GM23338 (cell line): ENCODE data around the gene KIR2DL1. TPM values are rescaled to one million over a fixed set of nuclear protein-coding genes. Genes with fewer than 3 reads are reported as not detected.

Experiments
- ATAC-seq: fragments of 200-7000 bp; cut with Tn5 transposase; 3 replicates; pipeline ENCODE4 v1.9.1; 2020
- DNase-seq: peaks from one replicate; pipeline ENCODE4 v3.0.0-alpha.2; 2015; ENCODE audit warnings: low spot score
- H2AFZ ChIP-seq: fragments of 200-600 bp; sonication (generic); 2 replicates; pipeline ENCODE4 v1.8.0; 2016; ENCODE audit warnings: antibody characterized with exemption, mild to moderate bottlenecking, moderate library complexity
- H3F3A ChIP-seq: fragments of 200-600 bp; sonication (generic); replicated peaks from 2 replicates; pipeline ENCODE4 v1.8.0; 2017; ENCODE audit warnings: antibody characterized with exemption, mixed run types, low read depth
- H3K27ac ChIP-seq: fragments of 200-600 bp; sonication (generic); 2 replicates; pipeline ENCODE4 v1.6.1; 2016; ENCODE audit warnings: low read depth
- H3K27me3 ChIP-seq: fragments of 200-600 bp; sonication (generic); 2 replicates; pipeline ENCODE4 v1.8.0; 2016; ENCODE audit warnings: mild to moderate bottlenecking, mixed run types, moderate library complexity; ENCODE audit not compliant: insufficient read depth
- H3K36me3 ChIP-seq: fragments of 200-600 bp; sonication (generic); 2 replicates; pipeline ENCODE4 v1.8.0; 2016; ENCODE audit warnings: mild to moderate bottlenecking; ENCODE audit not compliant: insufficient read depth
- H3K4me1 ChIP-seq: fragments of 200-600 bp; sonication (generic); 2 replicates; pipeline ENCODE4 v1.8.0; 2016; ENCODE audit warnings: mild to moderate bottlenecking, moderate library complexity; ENCODE audit not compliant: insufficient read depth
- H3K4me2 ChIP-seq: fragments of 200-600 bp; sonication (generic); 2 replicates; pipeline ENCODE4 v1.7.1; 2017; ENCODE audit warnings: mixed run types
- H3K4me3 ChIP-seq: fragments of 200-600 bp; sonication (generic); 2 replicates; pipeline ENCODE4 v1.6.1; 2016; ENCODE audit warnings: mixed run types
- H3K79me2 ChIP-seq: fragments of 200-600 bp; sonication (generic); replicated peaks from 2 replicates; pipeline ENCODE4 v1.8.0; 2017; ENCODE audit warnings: mild to moderate bottlenecking; ENCODE audit not compliant: insufficient read depth
- H3K9me2 ChIP-seq: fragments of 200-600 bp; sonication (generic); 2 replicates; pipeline ENCODE4 v1.8.0; 2017; ENCODE audit not compliant: insufficient read depth
- H4K20me1 ChIP-seq: fragments of 200-600 bp; sonication (generic); replicated peaks from 2 replicates; pipeline ENCODE4 v1.8.0; 2017; ENCODE audit warnings: mild to moderate bottlenecking; ENCODE audit not compliant: insufficient read depth
- H3K27ac Mint-ChIP-seq: 2 replicates; pipeline ENCODE4 v1.8.0; 2020; ENCODE audit warnings: inconsistent platforms, mild to moderate bottlenecking, moderate library complexity, mixed read lengths
- H3K27me3 Mint-ChIP-seq: 3 replicates; pipeline ENCODE4 v1.8.0; 2022; ENCODE audit warnings: low read depth, mild to moderate bottlenecking, moderate library complexity, mixed read lengths, inconsistent platforms; ENCODE audit not compliant: insufficient read depth, poor library complexity
- H3K36me3 Mint-ChIP-seq: 3 replicates; pipeline ENCODE4 v1.8.0; 2021; ENCODE audit warnings: low read depth, mild to moderate bottlenecking, inconsistent platforms, moderate library complexity, mixed read lengths
- H3K4me1 Mint-ChIP-seq: 3 replicates; pipeline ENCODE4 v1.8.0; 2020; ENCODE audit warnings: mild to moderate bottlenecking, inconsistent platforms, mixed read lengths
- H3K4me3 Mint-ChIP-seq: 3 replicates; pipeline ENCODE4 v1.8.0; 2021; ENCODE audit warnings: moderate library complexity, mild to moderate bottlenecking, inconsistent platforms, mixed read lengths
- H3K9me3 Mint-ChIP-seq: 3 replicates; pipeline ENCODE4 v1.8.0; 2020; ENCODE audit warnings: moderate library complexity, mild to moderate bottlenecking, inconsistent platforms, mixed read lengths
- CREB1 ChIP-seq: fragments of 250-450 bp; sonication (Bioruptor Pico); IDR thresholded peaks from 2 replicates; pipeline ENCODE4 v1.5.0; 2020; ENCODE audit warnings: low read depth, mild to moderate bottlenecking, moderate library complexity
- EZH2 ChIP-seq: fragments of 200-600 bp; sonication (generic); IDR thresholded peaks from one replicate; pipeline ENCODE4 v1.8.0; 2017; ENCODE audit warnings: antibody characterized with exemption, mild to moderate bottlenecking, low read depth; ENCODE audit not compliant: unreplicated experiment
- EZH2phosphoT487 ChIP-seq: fragments of 200-600 bp; sonication (generic); IDR thresholded peaks from one replicate; pipeline ENCODE4 v1.8.1; 2018; ENCODE audit warnings: antibody characterized with exemption; ENCODE audit not compliant: unreplicated experiment
- JUNB ChIP-seq: IDR thresholded peaks from one replicate; pipeline ENCODE4 v1.6.1; 2016; ENCODE audit warnings: antibody characterized with exemption; ENCODE audit not compliant: unreplicated experiment
- NANOG ChIP-seq: IDR thresholded peaks from 2 replicates; pipeline ENCODE4 v1.6.1; 2016; ENCODE audit warnings: antibody characterized with exemption, borderline replicate concordance
- POLR2AphosphoS5 ChIP-seq: IDR thresholded peaks from 2 replicates; pipeline ENCODE4 v1.6.1; 2016; ENCODE audit warnings: antibody characterized with exemption, low read depth
- STAT1 ChIP-seq: IDR thresholded peaks from one replicate; pipeline ENCODE4 v1.6.1; 2016; ENCODE audit warnings: antibody characterized with exemption; ENCODE audit not compliant: unreplicated experiment
- ZNF114 ChIP-seq: fragments of 250-450 bp; sonication (Bioruptor Pico); IDR thresholded peaks from 2 replicates; pipeline ENCODE4 v1.5.0; 2020; ENCODE audit warnings: mild to moderate bottlenecking, moderate library complexity
- ZNF331 ChIP-seq: fragments of 250-450 bp; sonication (Bioruptor Pico); IDR thresholded peaks from 2 replicates; pipeline ENCODE4 v1.5.0; 2020; ENCODE audit warnings: low read depth, mild to moderate bottlenecking, moderate library complexity
- polyA plus RNA-seq: library from polyadenylated mRNA; unstranded; fragments of >200 nt; fragmentation: Nextera tagmentation; extraction: Ambion mirVana; gene quantifications from 2 replicates; pipeline ENCODE4 v1.2.1, GENCODE V29; 2016
- total RNA-seq: library from RNA; depleted of rRNA; stranded (reverse); fragments of >200 nt; shearing (Covaris generic); gene quantifications from 2 replicates; pipeline ENCODE4 v1.2.3, GENCODE V29; 2014
- TF ChIP-seq, protein P1 (sequence below): fragments of 250-450 bp; sonication (Bioruptor Pico); IDR thresholded peaks from 2 replicates; pipeline ENCODE4 v1.5.0; 2020; ENCODE audit warnings: mild to moderate bottlenecking, moderate library complexity
- TF ChIP-seq, protein P2 (sequence below): IDR thresholded peaks from one replicate; pipeline ENCODE4 v1.6.1; 2018; ENCODE audit warnings: antibody characterized with exemption; ENCODE audit not compliant: unreplicated experiment

Gene KIR2DL1
- total and polyA plus RNA-seq, 2 experiments from 2014 or later, result not detected

DNA sequence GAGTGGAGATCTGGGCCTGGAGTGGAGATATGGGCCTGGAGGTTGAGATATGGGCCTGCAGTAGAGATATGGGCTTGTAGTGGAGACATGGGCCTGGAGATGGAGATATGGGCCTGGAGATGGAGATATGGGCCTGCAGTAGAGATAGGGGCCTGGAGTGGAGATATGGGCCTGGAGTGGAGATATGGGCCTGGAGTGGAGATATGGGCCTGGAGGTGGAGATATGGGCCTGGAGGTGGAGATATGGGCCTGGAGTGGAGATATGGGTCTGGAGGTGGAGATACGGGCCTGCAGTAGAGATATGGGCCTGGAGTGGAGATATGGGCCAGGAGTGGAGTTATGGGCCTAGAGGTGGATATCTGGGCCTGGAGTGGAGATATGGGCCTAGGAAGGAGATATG lies 30.9 kb upstream of the KIR2DL1 start:
- no peaks in the 10 kb centered on the region for H3K36me3 ChIP-seq
- H3K4me3 ChIP-seq, result no peak overlapping the region
- H3K4me1 ChIP-seq, result no peaks in the 10 kb centered on the region
- H3K9me2 ChIP-seq, result no peaks in the 10 kb centered on the region
- no peaks in the 10 kb centered on the region for H3F3A ChIP-seq
- TF ChIP-seq NANOG (no peak), CREB1 (CRISPR knock-in tag) (no peak), STAT1 (no peak), ZNF331 (no peak), POLR2AphosphoS5 (no peak), JUNB (no peak), ZNF114 (no peak), EZH2 (no peak), EZH2phosphoT487 (no peak)
- TF ChIP-seq, protein P1, sequence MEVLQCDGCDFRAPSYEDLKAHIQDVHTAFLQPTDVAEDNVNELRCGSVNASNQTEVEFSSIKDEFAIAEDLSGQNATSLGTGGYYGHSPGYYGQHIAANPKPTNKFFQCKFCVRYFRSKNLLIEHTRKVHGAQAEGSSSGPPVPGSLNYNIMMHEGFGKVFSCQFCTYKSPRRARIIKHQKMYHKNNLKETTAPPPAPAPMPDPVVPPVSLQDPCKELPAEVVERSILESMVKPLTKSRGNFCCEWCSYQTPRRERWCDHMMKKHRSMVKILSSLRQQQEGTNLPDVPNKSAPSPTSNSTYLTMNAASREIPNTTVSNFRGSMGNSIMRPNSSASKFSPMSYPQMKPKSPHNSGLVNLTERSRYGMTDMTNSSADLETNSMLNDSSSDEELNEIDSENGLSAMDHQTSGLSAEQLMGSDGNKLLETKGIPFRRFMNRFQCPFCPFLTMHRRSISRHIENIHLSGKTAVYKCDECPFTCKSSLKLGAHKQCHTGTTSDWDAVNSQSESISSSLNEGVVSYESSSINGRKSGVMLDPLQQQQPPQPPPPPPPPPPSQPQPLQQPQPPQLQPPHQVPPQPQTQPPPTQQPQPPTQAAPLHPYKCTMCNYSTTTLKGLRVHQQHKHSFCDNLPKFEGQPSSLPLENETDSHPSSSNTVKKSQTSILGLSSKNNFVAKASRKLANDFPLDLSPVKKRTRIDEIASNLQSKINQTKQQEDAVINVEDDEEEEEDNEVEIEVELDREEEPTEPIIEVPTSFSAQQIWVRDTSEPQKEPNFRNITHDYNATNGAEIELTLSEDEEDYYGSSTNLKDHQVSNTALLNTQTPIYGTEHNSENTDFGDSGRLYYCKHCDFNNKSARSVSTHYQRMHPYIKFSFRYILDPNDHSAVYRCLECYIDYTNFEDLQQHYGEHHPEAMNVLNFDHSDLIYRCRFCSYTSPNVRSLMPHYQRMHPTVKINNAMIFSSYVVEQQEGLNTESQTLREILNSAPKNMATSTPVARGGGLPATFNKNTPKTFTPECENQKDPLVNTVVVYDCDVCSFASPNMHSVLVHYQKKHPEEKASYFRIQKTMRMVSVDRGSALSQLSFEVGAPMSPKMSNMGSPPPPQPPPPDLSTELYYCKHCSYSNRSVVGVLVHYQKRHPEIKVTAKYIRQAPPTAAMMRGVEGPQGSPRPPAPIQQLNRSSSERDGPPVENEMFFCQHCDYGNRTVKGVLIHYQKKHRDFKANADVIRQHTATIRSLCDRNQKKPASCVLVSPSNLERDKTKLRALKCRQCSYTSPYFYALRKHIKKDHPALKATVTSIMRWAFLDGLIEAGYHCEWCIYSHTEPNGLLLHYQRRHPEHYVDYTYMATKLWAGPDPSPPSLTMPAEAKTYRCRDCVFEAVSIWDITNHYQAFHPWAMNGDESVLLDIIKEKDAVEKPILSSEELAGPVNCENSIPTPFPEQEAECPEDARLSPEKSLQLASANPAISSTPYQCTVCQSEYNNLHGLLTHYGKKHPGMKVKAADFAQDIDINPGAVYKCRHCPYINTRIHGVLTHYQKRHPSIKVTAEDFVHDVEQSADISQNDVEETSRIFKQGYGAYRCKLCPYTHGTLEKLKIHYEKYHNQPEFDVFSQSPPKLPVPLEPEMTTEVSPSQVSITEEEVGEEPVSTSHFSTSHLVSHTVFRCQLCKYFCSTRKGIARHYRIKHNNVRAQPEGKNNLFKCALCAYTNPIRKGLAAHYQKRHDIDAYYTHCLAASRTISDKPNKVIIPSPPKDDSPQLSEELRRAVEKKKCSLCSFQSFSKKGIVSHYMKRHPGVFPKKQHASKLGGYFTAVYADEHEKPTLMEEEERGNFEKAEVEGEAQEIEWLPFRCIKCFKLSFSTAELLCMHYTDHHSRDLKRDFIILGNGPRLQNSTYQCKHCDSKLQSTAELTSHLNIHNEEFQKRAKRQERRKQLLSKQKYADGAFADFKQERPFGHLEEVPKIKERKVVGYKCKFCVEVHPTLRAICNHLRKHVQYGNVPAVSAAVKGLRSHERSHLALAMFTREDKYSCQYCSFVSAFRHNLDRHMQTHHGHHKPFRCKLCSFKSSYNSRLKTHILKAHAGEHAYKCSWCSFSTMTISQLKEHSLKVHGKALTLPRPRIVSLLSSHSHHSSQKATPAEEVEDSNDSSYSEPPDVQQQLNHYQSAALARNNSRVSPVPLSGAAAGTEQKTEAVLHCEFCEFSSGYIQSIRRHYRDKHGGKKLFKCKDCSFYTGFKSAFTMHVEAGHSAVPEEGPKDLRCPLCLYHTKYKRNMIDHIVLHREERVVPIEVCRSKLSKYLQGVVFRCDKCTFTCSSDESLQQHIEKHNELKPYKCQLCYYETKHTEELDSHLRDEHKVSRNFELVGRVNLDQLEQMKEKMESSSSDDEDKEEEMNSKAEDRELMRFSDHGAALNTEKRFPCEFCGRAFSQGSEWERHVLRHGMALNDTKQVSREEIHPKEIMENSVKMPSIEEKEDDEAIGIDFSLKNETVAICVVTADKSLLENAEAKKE (CRISPR knock-in tag), result no peak
- TF ChIP-seq, protein P2, sequence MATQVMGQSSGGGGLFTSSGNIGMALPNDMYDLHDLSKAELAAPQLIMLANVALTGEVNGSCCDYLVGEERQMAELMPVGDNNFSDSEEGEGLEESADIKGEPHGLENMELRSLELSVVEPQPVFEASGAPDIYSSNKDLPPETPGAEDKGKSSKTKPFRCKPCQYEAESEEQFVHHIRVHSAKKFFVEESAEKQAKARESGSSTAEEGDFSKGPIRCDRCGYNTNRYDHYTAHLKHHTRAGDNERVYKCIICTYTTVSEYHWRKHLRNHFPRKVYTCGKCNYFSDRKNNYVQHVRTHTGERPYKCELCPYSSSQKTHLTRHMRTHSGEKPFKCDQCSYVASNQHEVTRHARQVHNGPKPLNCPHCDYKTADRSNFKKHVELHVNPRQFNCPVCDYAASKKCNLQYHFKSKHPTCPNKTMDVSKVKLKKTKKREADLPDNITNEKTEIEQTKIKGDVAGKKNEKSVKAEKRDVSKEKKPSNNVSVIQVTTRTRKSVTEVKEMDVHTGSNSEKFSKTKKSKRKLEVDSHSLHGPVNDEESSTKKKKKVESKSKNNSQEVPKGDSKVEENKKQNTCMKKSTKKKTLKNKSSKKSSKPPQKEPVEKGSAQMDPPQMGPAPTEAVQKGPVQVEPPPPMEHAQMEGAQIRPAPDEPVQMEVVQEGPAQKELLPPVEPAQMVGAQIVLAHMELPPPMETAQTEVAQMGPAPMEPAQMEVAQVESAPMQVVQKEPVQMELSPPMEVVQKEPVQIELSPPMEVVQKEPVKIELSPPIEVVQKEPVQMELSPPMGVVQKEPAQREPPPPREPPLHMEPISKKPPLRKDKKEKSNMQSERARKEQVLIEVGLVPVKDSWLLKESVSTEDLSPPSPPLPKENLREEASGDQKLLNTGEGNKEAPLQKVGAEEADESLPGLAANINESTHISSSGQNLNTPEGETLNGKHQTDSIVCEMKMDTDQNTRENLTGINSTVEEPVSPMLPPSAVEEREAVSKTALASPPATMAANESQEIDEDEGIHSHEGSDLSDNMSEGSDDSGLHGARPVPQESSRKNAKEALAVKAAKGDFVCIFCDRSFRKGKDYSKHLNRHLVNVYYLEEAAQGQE, result no peak
- H3K27me3 Mint-ChIP-seq, result peaks cover 7% of the 10 kb centered on the region
- no peak overlapping the region for H3K4me2 ChIP-seq
- H3K27ac Mint-ChIP-seq, result no peak overlapping the region
- no peak overlapping the region for H2AFZ ChIP-seq
- H3K9me3 Mint-ChIP-seq, result peaks cover 96% of the 10 kb centered on the region
- peaks cover 42% of the 10 kb centered on the region for H3K36me3 Mint-ChIP-seq
- no peak overlapping the region for H3K27ac ChIP-seq
- no peak overlapping the region for H3K4me3 Mint-ChIP-seq
- no peaks in the 10 kb centered on the region for H3K4me1 Mint-ChIP-seq
- H3K27me3 ChIP-seq, result no peaks in the 10 kb centered on the region
- no peaks in the 10 kb centered on the region for H3K79me2 ChIP-seq
- H4K20me1 ChIP-seq, result no peaks in the 10 kb centered on the region
- DNase-seq (no peak), ATAC-seq (no peak)
